Right lung (tissue), 5 donors: ENCODE results near the gene CLDN16. TPM values are rescaled to one million over a fixed set of nuclear protein-coding genes. Genes with fewer than 3 reads are reported as not detected.

Experiments used
- DNase-seq, 2 donors: peaks; one replicate each; pipeline ENCODE4 v3.0.0-alpha.2; 2013
- polyA plus RNA-seq, 5 donors: library from polyadenylated mRNA; unstranded; fragments of 120-200 nt; gene quantifications; one replicate each; pipeline versions ENCODE4 v1.2.1 to v1.2.3, GENCODE V29; 2013; ENCODE audit warnings: inconsistent platforms in 1 of 5, low replicate concordance in 1 of 5; ENCODE audit not compliant: insufficient read length in 5 of 5, insufficient read depth in 1 of 5

The CLDN16 gene
- polyA plus RNA-seq, 5 donors = 0.05 to 0.28 (median 0.25) TPM

GRCh38 chr3:190378240-190378891 is 9.6 kb upstream of the CLDN16 start:
- no peak for DNase-seq

- DNase-seq = no peak
These were observed 7.8 kb upstream of the CLDN16 start for GRCh38 chr3:190380184-190380583.

- DNase-seq = no peak
These were observed 6.5 kb upstream of the CLDN16 start for GRCh38 chr3:190381441-190381840.

- no peak for DNase-seq
These were observed 5.9 kb upstream of the CLDN16 start for GRCh38 chr3:190382082-190382481.

- peak in 1 of 2 donors; percentile 3 for DNase-seq
These were observed 3.6 kb upstream of the CLDN16 start for GRCh38 chr3:190384309-190384756.

- DNase-seq = no peak
These were observed 2.0 kb upstream of the CLDN16 start for GRCh38 chr3:190385731-190386688.

- DNase-seq = no peak
These were observed 740 bp downstream of the CLDN16 start for GRCh38 chr3:190388703-190389102.

GRCh38 chr3:190396001-190396400 is 8.0 kb downstream of the CLDN16 start:
- DNase-seq = no peak

- DNase-seq = no peak
These were observed 9.9 kb downstream of the CLDN16 start for GRCh38 chr3:190397889-190398288.

- no peak for DNase-seq
These were observed 11.7 kb downstream of the CLDN16 start for GRCh38 chr3:190399677-190400076.

- no peak for DNase-seq
These were observed 14.0 kb downstream of the CLDN16 start for GRCh38 chr3:190401963-190402362.

- no peak for DNase-seq
These were observed 16.8 kb downstream of the CLDN16 start for GRCh38 chr3:190404715-190405114.

GRCh38 chr3:190414297-190414696 is 26.3 kb downstream of the CLDN16 start:
- no peak for DNase-seq

- DNase-seq = no peak
These were observed 36.1 kb downstream of the CLDN16 start for GRCh38 chr3:190424108-190424477.

- peak; percentile 33 to 46 for DNase-seq
These were observed 36.8 kb downstream of the CLDN16 start for GRCh38 chr3:190424478-190425439.

- DNase-seq = no peak
These were observed 37.9 kb downstream of the CLDN16 start for GRCh38 chr3:190425833-190426232.

GRCh38 chr3:190426806-190427507 is 39.0 kb downstream of the CLDN16 start:
- DNase-seq = no peak

GRCh38 chr3:190429681-190430080 is 41.7 kb downstream of the CLDN16 start:
- no peak for DNase-seq

- DNase-seq = no peak
These were observed 42.9 kb downstream of the CLDN16 start for GRCh38 chr3:190430906-190431305.

GRCh38 chr3:190432216-190432615 is 44.3 kb downstream of the CLDN16 start:
- DNase-seq = no peak

GRCh38 chr3:190433626-190434025 is 45.7 kb downstream of the CLDN16 start:
- no peak for DNase-seq
